HepG2 (cell line): ENCODE data around the gene VAMP8. TPM values are rescaled to one million over a fixed set of nuclear protein-coding genes. Genes with fewer than 3 reads are reported as not detected.
A peak's percentile ranks its signal among the peaks of the same experiment; 100 is the strongest.

Source experiments
- AGO1 ChIP-seq: fragments of 200-400 bp; formaldehyde crosslinking; IDR thresholded peaks from 2 replicates; pipeline ENCODE4 v1.6.1; 2017; ENCODE audit warnings: mild to moderate bottlenecking, low read depth, low read length, moderate library complexity; ENCODE audit not compliant: poor library complexity, severe bottlenecking
- GABPA ChIP-seq, 2 experiments: IDR thresholded peaks; 2 replicates each; pipeline ENCODE4 v1.6.1; 2011 to 2016; ENCODE audit warnings: low read depth in 2 of 2, low read length in 1 of 2, missing biosample characterization in 1 of 2, missing genetic modification characterization in 1 of 2
- HIVEP1 ChIP-seq: sonication (generic); formaldehyde crosslinking; IDR thresholded peaks from 2 replicates; pipeline ENCODE4 v1.4.0; 2020; ENCODE audit warnings: mild to moderate bottlenecking, missing genetic modification reagents
- HNRNPK ChIP-seq: fragments of 200-400 bp; formaldehyde crosslinking; IDR thresholded peaks from 2 replicates; pipeline ENCODE4 v1.6.1; 2018; ENCODE audit warnings: low read length, low read depth, moderate library complexity, mild to moderate bottlenecking; ENCODE audit not compliant: poor library complexity, severe bottlenecking
- IRX3 ChIP-seq: sonication (generic); formaldehyde crosslinking; IDR thresholded peaks from 2 replicates; pipeline ENCODE4 v1.8.1; 2023; ENCODE audit warnings: mild to moderate bottlenecking, low read depth, missing genetic modification reagents, borderline replicate concordance
- NFE2L1 ChIP-seq: sonication (generic); formaldehyde crosslinking; IDR thresholded peaks from 2 replicates; pipeline ENCODE4 v1.4.0; 2020; ENCODE audit warnings: missing genetic modification reagents, mild to moderate bottlenecking, borderline replicate concordance
- PHB2 ChIP-seq: fragments of 450-650 bp; IDR thresholded peaks from 2 replicates; pipeline ENCODE4 v1.6.1; 2018; ENCODE audit not compliant: partially characterized antibody
- RXRA ChIP-seq: sonication (generic); formaldehyde crosslinking; IDR thresholded peaks from 2 replicates; pipeline ENCODE4 v1.5.1; 2020; ENCODE audit warnings: missing genetic modification reagents
- SOX5 ChIP-seq: IDR thresholded peaks from 2 replicates; pipeline ENCODE4 v1.6.1; 2016; ENCODE audit warnings: borderline replicate concordance
- THAP11 ChIP-seq: IDR thresholded peaks from 2 replicates; pipeline ENCODE4 v1.6.1; 2016; ENCODE audit warnings: missing biosample characterization, missing genetic modification reagents
- ZNF432 ChIP-seq: sonication (generic); formaldehyde crosslinking; IDR thresholded peaks from 2 replicates; pipeline ENCODE4 v1.5.0; 2020; ENCODE audit warnings: missing genetic modification reagents, mild to moderate bottlenecking, borderline replicate concordance
- ZNF652 ChIP-seq: IDR thresholded peaks from 2 replicates; pipeline ENCODE4 v1.6.1; 2016; ENCODE audit warnings: low read depth, borderline replicate concordance
- ZNF75D ChIP-seq: sonication (generic); formaldehyde crosslinking; IDR thresholded peaks from 2 replicates; pipeline ENCODE4 v1.8.1; 2023; ENCODE audit warnings: missing genetic modification reagents, mild to moderate bottlenecking, borderline replicate concordance
- ZNF816 ChIP-seq: sonication (generic); formaldehyde crosslinking; IDR thresholded peaks from 2 replicates; pipeline ENCODE4 v1.8.0; 2022; ENCODE audit warnings: missing genetic modification reagents, mild to moderate bottlenecking, borderline replicate concordance
- ZNF891 ChIP-seq: sonication (generic); formaldehyde crosslinking; IDR thresholded peaks from 2 replicates; pipeline ENCODE4 v1.5.0; 2020; ENCODE audit warnings: mild to moderate bottlenecking, missing genetic modification reagents
- polyA plus RNA-seq, 8 experiments: library from polyadenylated mRNA; depleted of rRNA in 3 of 8; stranded (reverse) in 7 of 8; unstranded in 1 of 8; fragments of >200 nt; fragmentation: Illumina TruSeq in 4 of 8; extraction: Trizol in 4 of 8; gene quantifications; 2 replicates each; pipeline versions ENCODE4 v1.2.1 to v1.2.3, GENCODE V29; 2011 to 2016; ENCODE audit warnings: low read depth in 4 of 8, missing spikeins in 1 of 8, mixed read lengths in 1 of 8; ENCODE audit not compliant: insufficient read depth in 1 of 8
- total RNA-seq, 5 experiments: library from RNA; depleted of rRNA; stranded (reverse); fragments of >200 nt; fragmentation: Illumina TruSeq; extraction: Trizol; gene quantifications; 2 replicates each; pipeline ENCODE4 v1.2.3, GENCODE V29; 2016; ENCODE audit warnings: low read depth in 1 of 5
- TF ChIP-seq, protein P1 (sequence below): sonication (generic); formaldehyde crosslinking; IDR thresholded peaks from 2 replicates; pipeline ENCODE4 v1.5.0; 2020; ENCODE audit warnings: missing genetic modification reagents
- TF ChIP-seq, protein P2 (sequence below): sonication (generic); formaldehyde crosslinking; IDR thresholded peaks from 2 replicates; pipeline ENCODE4 v1.4.0; 2020; ENCODE audit warnings: mild to moderate bottlenecking, missing genetic modification reagents
- TF ChIP-seq, protein P3 (sequence below): sonication (generic); formaldehyde crosslinking; IDR thresholded peaks from 2 replicates; pipeline ENCODE4 v1.5.0; 2020; ENCODE audit warnings: mild to moderate bottlenecking, missing genetic modification reagents, borderline replicate concordance
- TF ChIP-seq, protein P4 (sequence below): sonication (generic); formaldehyde crosslinking; IDR thresholded peaks from 2 replicates; pipeline ENCODE4 v1.4.0; 2020; ENCODE audit warnings: missing genetic modification reagents

Gene VAMP8
- total and polyA plus RNA-seq, 2 of the 13 experiments (the other 11 are each of a cell fraction or from before 2014, with no cell fraction given): 83.3 to 157 TPM

DNA sequence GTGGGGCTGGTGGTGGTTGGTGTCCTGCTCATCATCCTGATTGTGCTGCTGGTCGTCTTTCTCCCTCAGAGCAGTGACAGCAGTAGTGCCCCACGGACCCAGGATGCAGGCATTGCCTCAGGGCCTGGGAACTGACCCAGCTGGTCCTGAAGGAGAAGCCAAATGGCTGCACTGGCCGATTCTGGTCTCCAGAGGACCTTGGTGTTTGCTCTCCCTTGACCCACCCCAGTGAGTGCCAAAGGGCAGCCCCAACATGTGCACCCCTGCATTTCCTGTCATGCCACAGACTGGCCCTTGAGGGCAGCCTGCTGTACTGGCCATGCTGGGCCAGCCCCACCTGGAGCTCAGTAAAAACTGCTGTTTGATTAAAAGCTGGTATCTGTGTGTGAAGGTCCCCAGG is 15.6 kb downstream of the VAMP8 start (continued):
- TF ChIP-seq ZNF432 (CRISPR knock-in tag) (no peak), GABPA (IDR thresholded peaks at IDR 0.05; ENCODE audit: low read depth, low read length) (no peak), GABPA (CRISPR knock-in tag; IDR thresholded peaks at IDR 0.05; ENCODE audit: low read depth) (peak; percentile 37; the same call in 1 of the 2 replicates), AGO1 (no peak), PHB2 (no peak), HNRNPK (no peak), RXRA (CRISPR knock-in tag) (peak; percentile 82), ZNF75D (no peak), NFE2L1 (CRISPR knock-in tag) (0 out of 2 replicates have a peak, but pooled peaks have one; percentile 26), ZNF816 (CRISPR knock-in tag) (no peak), IRX3 (CRISPR knock-in tag) (no peak), ZNF652 (CRISPR knock-in tag) (no peak), THAP11 (CRISPR knock-in tag) (peak; percentile 40; the same call in 1 of the 2 replicates), SOX5 (peak; percentile 56; the same call in 1 of the 2 replicates), HIVEP1 (CRISPR knock-in tag) (peak; percentile 32; the same call in 1 of the 2 replicates), ZNF891 (CRISPR knock-in tag) (no peak)
- TF ChIP-seq, protein P1, sequence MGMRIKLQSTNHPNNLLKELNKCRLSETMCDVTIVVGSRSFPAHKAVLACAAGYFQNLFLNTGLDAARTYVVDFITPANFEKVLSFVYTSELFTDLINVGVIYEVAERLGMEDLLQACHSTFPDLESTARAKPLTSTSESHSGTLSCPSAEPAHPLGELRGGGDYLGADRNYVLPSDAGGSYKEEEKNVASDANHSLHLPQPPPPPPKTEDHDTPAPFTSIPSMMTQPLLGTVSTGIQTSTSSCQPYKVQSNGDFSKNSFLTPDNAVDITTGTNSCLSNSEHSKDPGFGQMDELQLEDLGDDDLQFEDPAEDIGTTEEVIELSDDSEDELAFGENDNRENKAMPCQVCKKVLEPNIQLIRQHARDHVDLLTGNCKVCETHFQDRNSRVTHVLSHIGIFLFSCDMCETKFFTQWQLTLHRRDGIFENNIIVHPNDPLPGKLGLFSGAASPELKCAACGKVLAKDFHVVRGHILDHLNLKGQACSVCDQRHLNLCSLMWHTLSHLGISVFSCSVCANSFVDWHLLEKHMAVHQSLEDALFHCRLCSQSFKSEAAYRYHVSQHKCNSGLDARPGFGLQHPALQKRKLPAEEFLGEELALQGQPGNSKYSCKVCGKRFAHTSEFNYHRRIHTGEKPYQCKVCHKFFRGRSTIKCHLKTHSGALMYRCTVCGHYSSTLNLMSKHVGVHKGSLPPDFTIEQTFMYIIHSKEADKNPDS (CRISPR knock-in tag): no peak
- TF ChIP-seq, protein P2, sequence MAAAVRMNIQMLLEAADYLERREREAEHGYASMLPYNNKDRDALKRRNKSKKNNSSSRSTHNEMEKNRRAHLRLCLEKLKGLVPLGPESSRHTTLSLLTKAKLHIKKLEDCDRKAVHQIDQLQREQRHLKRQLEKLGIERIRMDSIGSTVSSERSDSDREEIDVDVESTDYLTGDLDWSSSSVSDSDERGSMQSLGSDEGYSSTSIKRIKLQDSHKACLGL (CRISPR knock-in tag): 0 out of 2 replicates have a peak, but pooled peaks have one; percentile 35
- TF ChIP-seq, protein P3, sequence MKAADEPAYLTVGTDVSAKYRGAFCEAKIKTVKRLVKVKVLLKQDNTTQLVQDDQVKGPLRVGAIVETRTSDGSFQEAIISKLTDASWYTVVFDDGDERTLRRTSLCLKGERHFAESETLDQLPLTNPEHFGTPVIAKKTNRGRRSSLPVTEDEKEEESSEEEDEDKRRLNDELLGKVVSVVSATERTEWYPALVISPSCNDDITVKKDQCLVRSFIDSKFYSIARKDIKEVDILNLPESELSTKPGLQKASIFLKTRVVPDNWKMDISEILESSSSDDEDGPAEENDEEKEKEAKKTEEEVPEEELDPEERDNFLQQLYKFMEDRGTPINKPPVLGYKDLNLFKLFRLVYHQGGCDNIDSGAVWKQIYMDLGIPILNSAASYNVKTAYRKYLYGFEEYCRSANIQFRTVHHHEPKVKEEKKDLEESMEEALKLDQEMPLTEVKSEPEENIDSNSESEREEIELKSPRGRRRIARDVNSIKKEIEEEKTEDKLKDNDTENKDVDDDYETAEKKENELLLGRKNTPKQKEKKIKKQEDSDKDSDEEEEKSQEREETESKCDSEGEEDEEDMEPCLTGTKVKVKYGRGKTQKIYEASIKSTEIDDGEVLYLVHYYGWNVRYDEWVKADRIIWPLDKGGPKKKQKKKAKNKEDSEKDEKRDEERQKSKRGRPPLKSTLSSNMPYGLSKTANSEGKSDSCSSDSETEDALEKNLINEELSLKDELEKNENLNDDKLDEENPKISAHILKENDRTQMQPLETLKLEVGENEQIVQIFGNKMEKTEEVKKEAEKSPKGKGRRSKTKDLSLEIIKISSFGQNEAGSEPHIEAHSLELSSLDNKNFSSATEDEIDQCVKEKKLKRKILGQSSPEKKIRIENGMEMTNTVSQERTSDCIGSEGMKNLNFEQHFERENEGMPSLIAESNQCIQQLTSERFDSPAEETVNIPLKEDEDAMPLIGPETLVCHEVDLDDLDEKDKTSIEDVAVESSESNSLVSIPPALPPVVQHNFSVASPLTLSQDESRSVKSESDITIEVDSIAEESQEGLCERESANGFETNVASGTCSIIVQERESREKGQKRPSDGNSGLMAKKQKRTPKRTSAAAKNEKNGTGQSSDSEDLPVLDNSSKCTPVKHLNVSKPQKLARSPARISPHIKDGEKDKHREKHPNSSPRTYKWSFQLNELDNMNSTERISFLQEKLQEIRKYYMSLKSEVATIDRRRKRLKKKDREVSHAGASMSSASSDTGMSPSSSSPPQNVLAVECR (CRISPR knock-in tag): peak; percentile 38; the same call in 1 of the 2 replicates
- TF ChIP-seq, protein P4, sequence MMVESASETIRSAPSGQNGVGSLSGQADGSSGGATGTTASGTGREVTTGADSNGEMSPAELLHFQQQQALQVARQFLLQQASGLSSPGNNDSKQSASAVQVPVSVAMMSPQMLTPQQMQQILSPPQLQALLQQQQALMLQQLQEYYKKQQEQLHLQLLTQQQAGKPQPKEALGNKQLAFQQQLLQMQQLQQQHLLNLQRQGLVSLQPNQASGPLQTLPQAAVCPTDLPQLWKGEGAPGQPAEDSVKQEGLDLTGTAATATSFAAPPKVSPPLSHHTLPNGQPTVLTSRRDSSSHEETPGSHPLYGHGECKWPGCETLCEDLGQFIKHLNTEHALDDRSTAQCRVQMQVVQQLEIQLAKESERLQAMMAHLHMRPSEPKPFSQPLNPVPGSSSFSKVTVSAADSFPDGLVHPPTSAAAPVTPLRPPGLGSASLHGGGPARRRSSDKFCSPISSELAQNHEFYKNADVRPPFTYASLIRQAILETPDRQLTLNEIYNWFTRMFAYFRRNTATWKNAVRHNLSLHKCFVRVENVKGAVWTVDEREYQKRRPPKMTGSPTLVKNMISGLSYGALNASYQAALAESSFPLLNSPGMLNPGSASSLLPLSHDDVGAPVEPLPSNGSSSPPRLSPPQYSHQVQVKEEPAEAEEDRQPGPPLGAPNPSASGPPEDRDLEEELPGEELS: 0 out of 2 replicates have a peak, but pooled peaks have one; percentile 47
